HG02571 (cell line): Measurements from ENCODE around the gene CCSAP.
"Not testable (repeated sequence)": the region's sequence is repeated elsewhere in the genome, so short reads cannot be mapped to it uniquely, and the experiment has no call there.

Source experiments
- ATAC-seq: cut with Tn5 transposase; IDR thresholded peaks from one replicate; pipeline ENCODE4 v1.9.1; 2021; ENCODE audit warnings: mild to moderate bottlenecking, moderate library complexity; ENCODE audit not compliant: unreplicated experiment

Gene CCSAP

DNA sequence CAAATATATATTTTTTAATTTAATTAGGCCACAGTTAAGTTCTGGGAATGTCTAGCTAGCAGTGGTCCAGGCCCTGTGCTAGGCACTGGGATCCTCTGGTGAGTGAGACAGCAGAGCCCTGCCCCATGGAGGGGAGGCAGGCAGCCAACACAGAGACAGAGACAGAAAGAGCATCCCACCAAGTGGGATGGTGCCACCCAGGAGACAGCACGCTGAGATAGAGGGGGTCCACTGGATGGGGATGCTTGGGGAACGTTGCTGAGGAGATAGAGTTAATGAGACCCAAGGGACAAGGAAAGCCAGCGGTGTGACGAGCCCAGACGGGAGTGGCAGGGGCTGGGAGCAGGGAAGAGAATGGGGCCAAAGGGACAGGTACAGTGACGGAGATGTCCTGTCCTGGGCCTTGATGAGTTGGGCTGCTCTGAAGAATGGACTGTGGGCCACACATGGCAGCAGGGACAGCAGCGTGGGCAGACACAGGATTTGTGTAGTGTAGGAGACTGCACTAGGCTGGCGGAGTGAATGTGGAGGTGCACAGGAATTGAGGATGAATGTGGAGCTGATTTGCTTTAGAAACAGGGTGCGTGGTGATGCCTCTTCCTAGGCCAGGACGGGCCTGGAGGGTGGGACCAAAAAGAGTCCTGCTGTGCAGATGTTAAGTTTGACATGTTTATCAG is 49.2 kb downstream of the CCSAP start:
- no peak for ATAC-seq

DNA sequence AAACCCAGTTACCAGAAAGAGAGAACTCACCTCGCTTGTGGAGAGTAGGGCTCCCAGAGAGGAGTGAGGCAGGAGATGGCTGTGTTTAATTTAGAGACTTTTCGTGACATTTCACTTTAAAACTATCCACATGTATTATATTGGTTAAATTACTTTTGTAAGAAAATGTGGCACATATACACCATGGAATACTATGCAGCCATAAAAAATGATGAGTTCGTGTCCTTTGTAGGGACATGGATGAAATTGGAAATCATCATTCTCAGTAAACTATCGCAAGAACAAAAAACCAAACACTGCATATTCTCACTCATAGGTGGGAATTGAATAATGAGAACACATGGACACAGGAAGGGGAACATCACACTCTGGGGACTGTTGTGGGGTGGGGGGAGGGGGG is 51.2 kb downstream of the CCSAP start:
- not testable (repeated sequence) for ATAC-seq

DNA sequence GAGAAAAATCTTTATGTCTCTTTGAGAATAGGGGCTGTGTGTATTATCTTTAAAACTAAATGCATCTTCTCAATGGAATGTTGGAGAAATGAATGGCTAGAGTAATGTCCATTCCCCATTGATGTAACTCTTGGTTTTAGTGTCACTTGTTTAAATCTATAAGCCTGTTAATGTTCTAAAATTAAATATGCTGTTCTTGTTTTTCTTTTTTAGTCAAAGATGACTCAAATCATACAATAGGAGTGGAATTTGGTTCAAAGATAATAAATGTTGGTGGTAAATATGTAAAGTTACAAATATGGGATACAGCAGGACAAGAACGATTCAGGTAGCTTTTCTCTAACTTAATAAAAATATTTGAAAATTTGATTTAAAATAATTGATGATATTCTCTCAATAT is 54.3 kb downstream of the CCSAP start:
- ATAC-seq = no peak

DNA sequence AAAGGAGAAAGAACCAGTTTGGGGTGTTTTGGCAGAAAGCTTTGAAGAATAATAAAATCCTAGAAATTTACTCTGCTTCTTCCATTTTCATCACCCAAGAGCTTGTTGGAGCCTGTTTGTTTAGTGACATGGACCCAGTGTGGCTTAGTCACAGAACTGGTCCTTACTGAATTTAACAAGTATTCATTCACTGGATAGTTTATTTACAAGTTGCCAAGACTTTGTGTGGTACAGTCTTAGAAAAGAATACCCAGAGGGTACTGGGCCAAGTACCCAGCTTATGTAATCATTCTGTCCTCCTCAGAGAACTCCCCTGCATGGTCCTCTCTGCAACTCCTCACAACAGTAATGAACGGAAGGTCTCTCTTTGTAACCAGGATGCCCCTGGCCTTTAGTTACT is 55.6 kb downstream of the CCSAP start:
- ATAC-seq = no peak

DNA sequence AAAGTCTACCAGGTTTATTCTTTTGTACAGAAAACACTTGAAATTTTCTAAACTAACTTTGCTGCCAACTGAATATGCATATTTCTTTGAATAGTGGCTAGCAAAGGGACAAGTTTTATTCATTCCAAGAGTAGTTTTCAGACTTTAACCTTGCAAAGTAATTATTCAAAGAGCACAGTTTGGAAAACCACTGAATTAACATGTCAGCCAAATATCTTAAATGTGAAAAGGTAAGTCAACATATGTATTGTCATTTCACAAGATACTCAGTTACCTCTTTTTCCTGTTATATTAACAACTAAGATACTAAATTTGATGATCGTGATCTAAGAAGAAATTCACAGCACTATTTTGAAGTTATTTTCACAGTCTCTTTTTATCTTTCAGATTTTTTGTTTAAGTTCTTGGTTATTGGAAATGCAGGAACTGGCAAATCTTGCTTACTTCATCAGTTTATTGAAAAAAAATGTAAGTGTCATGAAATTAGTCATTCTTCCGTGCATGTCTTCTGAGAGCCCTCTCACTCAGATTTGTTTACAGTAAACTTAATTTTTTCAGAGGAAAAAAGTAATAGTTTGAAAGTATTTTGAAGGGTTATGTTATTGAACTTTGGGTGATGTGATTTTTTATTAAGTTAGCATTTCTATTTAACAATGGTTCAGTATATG is 56.6 kb downstream of the CCSAP start:
- ATAC-seq = no peak

DNA sequence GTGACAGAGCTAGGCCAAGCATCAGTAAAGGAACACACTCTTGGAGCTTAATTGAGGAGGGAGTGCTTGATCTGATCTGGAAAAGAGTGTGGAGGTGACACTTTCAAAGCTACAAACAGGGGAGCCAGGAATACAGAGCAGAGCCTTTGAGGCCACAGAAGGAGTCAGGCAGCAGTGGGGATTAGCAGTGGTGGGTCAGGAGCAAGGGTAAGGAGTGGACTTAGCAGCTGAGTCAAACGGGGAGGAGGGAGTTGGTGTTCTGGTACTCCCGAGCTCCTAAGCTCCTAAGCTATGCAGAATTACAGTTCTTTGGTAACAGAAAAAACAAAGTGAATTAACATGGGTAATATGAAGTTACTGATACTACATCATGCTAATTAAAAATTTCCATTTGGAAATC is 57.4 kb downstream of the CCSAP start:
- ATAC-seq = no peak

DNA sequence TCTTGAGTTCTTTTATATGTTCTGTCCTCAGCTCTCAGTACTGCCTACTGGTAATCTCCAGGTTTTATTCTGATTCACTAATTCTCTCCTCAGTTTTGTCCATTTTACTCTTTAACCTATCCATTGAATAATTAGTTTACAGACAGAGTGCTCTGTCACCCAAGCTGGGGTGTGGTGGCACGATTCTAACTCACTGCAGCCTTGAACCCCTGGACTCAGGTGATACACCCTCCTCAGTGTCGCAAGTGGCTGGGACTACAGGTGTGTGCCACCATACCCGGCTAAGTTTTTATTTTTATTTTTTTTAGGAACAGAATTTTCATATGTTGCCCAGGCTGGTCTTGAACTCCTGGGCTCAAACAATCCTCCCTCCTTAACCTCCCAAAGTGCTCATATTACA is 58.0 kb downstream of the CCSAP start:
- ATAC-seq = no peak

DNA sequence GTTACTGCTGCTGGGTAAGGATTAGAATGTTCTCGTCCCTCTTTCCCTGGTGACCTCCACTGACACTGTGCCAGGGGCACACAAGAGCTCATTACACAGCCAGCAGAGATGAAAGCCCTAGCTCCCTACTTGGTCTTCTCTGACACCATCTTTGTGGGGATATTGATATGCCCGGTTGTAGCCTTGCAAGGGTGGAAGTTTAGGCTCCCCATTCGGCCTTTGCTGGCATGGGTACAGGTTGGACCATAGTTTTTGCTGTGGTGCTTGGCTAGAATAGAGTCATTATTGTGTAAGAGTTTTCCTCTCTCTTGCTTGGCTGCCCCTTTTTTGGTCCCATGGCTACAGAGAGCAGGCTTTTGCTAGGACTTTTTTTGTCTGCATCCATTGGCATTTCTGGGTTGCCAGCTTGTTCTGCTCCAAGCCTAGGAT is 59.6 kb downstream of the CCSAP start:
- no peak for ATAC-seq

DNA sequence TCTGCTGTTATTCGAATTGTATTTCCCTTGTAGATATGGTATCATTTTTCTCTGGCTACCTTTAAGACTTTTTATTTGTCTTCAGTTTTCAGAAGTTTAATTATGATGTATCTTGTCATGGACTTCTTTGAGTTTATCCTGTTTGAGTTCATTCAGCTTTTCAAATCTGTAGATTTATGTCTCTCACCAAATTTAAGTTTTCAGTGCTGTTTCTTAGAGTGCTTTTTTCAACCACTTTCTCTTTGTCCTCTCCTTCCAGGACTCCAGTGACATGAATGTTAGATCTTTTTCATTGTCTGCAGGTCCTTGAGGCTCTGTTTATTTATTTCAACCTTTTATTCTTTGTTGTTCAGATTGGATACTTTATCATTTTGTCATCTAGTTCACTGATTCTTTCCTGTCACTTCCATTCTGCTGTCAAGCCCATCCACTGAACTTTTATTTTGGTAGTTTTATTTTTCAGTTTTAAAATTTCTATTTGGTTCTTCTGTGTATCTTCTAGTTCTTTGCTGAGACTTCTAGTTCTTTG is 60.5 kb downstream of the CCSAP start:
- no peak for ATAC-seq

DNA sequence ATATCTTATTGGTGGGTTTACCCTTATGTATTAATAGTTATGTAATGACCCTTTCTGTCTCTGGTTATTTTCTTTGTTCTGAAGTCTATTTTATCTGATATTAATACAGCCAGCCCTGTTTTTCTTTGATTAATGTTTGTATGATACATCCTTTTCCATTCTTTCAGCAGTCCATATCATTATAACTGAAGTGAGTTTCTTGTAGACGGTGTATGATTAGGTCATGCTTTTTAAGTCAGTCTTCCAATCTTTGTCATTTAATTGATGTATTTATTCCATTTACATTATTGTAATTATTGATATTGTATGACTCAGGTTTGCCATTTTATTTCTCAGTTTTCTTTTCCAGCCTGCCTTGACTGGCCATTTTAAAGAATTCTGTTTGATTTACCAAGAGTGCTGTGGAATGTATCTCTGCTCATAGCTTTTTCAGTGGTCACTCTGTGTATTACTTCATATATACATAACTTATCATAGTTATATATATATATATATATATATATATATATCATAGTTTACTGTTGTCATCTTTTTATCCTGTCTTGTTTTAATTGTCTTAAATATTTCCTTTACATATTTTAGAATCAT is 61.4 kb downstream of the CCSAP start:
- no peak for ATAC-seq

DNA sequence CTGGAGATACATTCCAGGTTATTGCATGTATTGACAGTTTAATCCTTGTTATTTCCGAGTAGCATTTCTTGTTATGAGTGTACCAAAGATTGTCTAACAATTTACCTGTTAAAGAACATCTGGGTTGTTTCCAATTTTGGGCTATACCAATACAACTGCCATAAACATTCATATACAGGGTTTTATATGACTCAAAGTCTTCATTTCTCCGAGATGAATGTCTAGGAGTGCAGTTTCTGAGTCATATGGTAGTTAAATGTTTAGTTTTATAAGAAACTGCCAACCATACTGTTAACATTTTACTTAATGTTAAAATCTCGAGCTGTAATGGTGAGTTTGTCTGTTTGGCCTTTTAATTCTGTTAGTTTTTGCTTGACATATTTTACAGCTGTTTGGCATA is 61.9 kb downstream of the CCSAP start:
- no peak for ATAC-seq

DNA sequence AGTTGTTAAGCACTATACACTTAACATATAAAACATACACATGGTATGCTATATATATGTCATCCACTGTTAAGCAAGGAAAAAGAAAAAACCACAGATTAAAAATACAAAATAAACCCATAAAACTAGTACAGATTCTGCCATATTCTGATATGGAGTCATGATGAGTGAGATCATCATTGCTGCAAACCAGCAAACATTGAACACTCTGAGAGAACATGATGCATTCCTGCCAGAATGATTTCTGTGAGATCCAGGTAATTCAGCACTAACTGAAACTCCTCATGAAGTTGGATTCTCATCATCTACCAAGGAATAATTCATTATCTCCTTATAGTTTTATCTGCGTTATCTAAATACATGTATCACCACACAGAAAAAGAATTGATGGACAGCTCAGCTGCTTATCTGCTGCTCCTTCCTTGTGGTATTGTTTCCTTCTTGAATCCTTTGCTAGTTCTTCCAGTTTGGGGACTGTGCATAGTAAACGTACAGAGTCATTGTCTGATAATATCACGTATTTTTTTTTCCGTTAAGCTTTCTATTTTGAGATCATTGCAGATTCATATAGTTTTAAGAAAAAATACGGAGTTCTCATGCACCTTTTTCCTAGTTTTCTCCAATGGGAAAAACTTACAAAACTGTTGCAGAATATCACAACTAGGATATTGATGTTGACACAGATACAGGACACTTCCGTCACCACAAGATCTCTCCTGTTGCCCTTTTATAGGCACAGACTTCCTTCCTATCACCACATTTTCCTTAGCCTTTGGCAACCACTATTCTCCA is 62.6 kb downstream of the CCSAP start:
- ATAC-seq = no peak

DNA sequence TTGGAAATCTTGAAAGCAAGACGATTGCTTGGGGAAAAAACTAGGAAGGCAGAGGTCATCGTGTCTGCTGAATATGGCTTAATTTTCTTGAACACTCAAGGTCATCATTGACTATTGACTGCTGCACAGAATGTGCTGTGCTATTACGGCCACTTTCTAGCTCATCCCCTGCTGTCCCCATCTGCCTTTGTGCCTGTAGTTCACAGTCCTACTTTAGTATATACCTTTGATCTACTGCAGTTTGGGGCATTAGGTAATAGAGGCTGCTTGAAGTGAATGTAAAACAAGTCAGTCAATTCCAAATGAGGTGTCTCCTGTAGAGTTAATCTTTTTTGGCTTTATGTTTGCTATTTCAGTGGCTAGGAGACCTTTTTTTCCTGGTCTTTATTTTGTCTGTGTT is 63.6 kb downstream of the CCSAP start:
- no peak for ATAC-seq

DNA sequence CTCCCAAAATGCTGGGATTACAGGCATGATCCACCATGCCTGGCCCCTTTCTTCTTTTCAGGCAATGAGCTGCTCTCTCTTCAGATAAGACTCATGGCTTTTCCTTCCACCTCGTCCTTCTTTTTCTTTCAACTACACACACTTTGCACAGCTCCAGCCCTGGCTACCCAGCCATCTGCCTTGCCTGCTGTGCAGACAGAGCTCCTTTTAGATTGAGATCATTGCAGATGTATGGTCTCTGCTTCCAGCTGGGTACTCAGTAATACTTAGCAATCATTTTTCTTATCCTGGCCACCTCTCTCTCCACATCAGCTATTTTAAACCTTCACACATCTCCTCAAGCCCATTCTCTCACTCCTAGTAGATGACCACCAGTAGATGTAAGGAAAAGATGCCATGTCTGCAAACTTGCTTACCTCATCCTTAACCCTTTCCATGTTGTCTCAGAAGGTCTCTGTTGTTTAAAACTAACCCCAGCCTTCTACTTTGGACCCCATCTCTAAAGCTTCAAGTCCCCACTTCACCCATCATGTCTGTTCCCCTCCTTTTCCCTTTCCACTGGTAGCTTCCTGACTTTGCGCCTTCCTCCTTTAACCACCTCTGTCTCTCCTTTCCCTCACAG is 64.6 kb downstream of the CCSAP start:
- no peak for ATAC-seq

DNA sequence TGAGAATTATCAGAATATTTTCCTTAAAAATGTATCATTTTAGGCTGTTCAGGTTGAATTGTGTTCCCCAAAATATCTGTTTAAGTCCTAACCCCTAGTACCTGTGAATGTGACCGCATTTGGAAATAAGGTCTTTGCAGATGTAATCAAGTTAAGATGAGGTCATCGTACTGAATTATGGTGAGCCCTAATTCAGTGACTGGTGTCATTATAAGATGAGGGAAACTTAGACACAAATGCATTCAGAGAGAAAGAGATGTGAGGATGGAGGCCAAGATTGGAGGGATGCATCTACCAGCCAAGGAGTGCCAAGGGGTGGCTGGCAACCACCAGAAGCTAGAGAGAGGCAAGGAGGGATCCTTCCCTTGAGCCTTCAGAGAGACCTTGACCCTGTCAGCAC is 67.8 kb downstream of the CCSAP start:
- no peak for ATAC-seq

DNA sequence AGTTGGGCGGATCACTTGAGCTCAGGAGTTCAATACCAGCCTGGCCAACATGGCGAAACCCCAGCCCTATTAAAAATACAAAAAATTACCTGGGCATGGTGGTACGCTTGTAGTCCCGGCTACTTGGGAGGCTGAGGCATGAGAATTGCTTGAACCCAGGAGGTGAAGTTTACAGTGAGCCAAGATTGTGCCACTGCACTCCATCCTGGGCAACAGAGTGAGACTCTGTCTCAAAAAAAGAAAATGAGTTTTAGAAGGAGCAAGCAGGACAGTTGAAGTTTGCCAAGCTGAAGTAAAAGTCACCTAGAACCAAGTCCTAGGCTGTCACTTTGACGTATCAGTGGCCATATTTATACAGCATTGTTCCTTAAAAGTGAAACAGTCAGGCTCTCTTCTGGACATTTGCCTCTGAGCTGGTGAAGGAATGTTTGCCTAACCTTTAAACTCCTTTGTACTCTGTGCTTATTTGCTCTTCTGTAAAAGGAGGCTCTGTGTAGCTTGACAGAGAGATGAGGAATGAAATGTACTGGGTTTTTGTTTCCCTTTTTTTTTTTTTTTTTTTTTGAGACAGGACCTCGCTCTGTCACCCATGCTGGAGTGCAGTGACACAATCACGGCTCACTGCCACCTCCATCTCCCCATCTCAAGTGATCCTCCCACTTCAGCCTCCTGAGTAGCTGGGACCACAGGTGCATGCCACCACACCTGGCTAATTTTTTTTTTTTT is 69.2 kb downstream of the CCSAP start:
- no peak for ATAC-seq

DNA sequence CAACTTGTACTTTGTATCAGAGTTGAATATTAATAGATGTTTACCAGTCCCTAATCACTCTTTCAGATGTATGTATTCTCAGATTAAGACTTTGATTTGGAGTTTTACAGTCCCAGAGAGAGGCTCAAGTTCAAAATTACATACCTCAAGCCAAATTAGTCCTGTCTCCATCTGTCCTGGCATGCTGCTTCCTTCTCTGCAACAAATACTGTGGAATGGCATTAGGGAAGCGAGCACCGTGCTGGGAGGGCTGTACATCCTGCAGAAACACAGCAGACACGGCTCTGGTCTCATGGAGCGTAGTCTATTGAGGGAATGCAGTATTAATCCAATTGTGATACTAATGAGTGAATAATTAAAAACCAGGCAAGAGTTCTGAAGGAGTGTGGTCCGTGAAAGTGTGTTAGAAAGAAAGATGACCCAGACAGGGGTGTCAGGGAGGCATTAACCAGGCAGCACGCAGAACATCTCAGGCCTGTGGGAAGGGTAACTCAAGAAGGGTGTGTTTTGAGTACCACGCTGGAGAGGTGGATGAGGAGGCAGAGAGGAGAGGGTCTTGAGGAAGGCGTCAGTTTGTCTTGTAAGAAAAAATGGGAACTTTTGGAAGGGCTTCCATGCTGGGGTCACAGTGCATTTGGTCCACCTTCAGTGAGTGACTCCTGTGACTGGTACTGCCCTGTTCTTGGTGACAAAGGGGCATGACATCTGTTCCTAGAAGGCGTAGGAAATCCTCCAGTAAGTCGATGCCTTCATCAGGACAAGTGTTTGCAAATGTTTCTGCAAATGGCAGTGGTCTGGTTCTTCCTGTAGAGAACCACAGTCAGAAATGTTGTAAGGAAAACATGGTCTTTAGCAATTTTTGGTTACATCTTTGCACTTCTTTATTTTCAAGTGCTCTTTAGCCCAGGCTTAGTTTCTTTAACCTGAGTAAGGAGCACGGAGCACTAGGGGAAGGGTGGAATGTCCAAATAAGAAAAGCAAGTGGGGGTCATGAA is 70.4 kb downstream of the CCSAP start:
- no peak for ATAC-seq

DNA sequence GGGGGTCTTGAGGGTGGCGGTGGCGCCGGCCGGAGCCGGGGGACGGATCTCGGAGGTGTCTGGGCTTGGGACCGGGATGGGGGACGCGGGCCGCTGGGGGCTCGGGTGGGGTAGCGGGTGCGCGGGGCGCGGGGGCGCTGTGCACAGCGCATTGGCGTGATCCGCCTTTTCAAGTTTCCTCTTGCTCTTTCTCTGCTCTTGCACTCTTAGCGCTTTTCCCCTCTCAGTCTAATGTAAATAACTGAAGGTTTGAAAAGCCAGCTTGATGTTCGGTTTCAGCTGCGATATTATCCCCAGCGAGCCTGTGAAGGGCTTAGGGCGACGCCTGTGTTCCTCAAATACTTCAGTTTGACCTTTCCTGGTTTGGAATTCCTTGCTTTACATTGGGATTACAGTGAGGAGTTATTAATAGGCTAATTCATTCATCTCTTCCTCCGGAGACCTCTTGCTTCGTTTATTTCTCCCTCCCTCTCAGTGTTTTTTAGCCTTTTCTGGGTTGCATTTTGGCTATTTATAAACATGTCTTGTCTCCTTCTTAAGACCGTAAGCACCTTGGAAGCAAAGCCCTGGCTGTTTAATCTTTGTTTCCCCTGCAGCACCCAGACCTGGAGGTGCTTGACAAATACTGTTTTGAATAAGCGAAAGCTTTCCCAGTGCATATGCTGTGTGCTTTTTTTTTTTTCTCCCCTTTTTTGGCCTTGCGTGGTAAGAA is 71.2 kb downstream of the CCSAP start:
- peak; percentile 46 for ATAC-seq
